KG1 (cell line): Measurements from ENCODE around the gene GOLGA2.
"Not testable (repeated sequence)": the region's sequence is repeated elsewhere in the genome, so short reads cannot be mapped to it uniquely, and the experiment has no call there.

Experiments used
- DNase-seq: peaks from one replicate; lab custom pipeline; 2025; lab: John Stamatoyannopoulos, UW

The GOLGA2 gene

DNA sequence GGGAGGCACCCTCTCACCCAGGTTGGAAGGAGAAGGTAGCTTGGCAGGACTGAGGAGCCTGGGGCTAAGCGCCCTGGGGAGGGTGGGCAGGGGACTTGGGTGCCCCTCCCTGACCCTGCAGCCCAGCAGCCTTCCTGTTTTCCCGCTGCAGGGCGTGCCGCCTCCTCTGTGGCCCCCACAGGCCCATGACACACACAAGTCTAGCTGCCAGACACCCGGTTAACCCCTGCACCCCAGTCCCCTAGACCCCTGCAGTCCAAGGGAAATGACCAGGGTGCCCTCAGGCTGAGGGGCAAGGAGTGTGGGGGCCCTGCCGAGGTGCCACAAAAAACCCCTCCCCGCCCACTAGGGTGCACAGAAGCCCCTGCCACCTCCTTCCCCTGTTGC, 33.0 kb downstream of the GOLGA2 start:
- no peak for DNase-seq

DNA sequence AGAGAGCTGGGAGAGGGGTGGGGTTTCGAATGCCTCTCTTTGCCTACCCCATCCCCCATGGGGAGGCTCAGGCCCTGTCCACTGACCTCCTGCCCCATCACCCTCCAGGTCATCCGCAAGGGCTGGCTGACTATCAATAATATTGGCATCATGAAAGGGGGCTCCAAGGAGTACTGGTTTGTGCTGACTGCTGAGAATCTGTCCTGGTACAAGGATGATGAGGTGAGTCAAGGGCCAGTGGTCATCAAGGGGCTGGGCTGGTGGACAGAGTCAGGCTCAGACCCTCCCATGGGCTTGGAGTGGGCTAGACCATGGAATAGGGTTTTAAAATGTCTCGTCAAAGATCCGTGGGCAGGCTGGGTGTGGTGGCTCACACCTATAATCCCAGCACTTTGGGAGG, 33.7 kb downstream of the GOLGA2 start:
- no peak for DNase-seq

DNA sequence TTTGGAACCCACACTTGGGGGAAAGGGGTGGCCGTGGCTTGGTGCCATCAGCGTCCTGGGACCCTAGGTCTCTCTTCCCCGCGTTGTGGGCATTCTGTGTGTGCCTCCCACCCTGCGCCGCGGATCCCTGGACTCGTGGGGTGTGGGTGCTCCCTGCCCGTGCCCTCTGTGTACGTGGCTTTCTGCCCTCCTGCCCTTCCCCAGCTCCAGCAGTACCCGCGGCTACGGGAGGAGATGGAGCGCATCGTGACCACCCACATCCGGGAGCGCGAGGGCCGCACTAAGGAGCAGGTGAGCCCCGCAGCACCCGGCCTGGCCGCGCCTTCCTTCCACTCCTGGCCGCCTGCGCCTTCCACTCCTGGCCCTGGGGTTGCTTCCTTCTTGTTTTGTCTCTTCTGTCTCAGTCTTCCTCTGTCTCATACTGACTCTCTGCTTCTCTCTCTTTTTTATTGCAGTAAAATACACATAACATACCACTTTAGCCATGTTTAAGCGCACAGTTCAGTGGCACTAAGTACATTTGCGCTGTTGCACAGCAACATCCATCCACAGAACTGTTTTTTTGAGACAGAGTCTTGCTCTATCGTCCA, 41.9 kb downstream of the GOLGA2 start:
- DNase-seq = no peak

GRCh38 chr9:128232528-128233428, 43.0 kb downstream of the GOLGA2 start:
- no peak for DNase-seq

DNA sequence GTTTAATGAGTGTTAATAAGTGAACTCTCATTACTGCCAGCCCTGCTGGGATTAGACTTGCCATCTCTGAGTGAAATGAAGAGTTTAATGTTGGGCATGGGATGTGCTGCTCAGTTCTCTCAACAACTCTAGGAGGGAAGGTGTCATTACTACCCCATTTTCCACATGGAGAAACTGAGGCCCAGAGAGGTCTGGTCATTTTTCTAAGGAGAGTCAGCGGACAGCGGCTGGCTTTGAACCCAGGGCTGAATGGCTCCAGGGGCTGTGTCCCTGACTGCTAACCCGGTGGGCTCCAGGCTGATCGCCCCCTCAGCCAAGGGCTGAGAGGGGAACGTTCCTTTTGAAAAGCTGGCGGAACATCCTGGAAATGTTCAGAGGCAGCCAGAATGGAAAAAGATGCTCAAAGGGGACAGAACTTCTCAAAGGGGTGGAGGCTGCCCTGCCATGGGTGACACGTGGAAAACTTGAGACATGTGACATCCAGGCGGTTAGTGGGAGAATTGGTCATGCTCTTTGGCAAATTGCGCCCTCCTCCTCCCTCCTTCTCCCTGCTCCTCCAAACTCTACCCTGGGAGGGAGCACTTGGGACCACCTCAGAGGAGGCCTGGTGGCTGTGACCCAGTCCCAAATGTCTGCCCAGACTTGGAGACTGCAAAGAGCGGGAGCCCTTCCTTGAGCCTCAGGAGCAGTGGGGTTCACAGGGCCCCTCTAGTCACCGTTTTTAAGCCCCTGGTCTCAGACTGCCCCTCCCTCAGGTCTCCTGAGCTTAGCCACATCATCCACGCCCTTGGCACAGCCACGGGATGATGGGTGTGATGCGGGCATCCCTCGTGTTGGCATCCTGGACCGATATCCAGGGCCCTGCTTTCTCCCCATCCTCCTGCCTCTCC, 43.9 kb downstream of the GOLGA2 start:
- DNase-seq = no peak

DNA sequence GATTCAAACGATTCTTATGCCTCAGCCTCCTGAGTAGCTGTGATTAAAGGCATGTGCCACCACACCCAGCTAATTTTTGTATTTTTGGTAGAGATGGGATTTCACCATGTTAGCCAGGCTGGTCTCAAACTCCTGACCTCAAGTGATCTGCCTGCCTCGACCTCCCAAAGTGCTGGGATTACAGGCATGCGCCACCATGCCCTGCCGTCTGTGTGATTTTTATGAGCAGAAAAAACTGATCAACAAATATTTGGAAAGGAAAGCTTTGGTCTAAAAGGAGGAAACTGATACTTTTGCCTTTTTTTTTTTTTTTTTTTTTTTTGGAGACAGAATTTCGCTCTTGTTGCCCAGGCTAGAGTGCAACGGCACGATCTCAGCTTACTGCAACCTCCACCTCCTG, 44.9 kb downstream of the GOLGA2 start:
- DNase-seq = not testable (repeated sequence)

DNA sequence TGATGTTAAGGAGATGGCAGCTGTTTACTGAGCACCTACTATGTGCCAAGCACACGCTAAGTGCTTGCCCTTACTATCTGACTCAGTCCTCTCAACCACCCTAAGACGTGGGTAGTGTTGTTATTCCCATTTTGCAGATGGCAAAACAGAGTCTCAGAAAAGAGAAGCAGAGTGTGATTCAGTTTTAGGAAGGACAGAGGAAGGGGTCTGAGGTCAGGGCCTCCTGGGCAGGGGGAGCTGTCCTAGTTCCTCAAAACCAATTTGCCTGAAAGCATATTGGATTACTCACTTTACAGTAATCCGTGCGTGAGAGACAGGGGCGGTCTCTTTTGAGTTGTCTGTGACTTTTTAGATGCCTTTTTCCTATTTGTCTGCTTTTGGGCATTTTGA, 49.4 kb downstream of the GOLGA2 start:
- DNase-seq = no peak

DNA sequence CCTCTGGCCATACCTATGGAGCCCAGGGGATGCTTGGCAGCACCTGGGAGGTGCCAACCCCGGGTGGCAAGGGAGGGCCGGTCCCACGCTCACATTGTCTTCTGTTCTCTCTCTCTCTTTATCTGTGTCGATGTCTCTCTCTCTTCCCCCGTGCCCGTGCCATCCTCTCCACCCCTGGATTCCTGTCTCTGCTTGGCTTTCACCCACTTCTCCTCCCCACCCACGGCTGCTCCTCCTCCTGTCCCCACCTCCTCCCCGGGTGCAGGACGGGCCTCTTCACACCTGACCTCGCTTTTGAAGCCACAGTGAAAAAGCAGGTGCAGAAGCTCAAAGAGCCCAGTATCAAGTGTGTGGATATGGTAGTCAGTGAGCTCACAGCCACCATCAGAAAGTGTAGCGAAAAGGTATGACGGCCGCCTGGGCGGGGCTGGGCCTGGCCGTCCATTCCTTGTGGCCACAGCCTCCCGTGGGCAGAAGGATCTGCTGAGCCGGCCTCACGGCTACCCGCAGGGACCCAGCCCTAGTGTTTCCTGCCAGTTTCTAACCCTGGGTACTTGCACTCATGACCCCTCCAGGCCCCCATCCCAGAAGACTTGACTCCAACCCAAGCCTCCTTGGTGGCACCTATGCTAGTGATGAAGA, 49.9 kb downstream of the GOLGA2 start:
- DNase-seq = no peak

DNA sequence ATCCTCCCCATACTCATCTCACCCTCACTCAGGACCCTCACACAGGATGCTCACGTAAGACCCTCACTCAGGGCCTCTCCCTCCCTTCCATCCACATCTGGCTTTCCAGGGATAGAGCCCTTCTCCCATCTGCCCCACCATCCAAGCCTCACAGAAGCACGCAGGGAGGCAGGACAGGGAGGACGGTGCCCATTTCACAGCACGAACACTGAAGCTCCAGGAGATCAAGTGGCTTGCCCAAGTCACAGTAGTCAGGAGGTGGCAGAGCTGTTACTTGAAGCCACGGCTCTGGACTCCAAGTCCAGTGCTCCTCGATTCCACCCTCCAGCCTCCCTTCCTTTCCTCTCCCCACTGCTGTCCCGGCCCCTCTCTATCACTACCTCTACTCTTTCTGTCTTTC, 50.9 kb downstream of the GOLGA2 start:
- DNase-seq = no peak

GRCh38 chr9:128222880-128223670, 52.7 kb downstream of the GOLGA2 start:
- no peak for DNase-seq

DNA sequence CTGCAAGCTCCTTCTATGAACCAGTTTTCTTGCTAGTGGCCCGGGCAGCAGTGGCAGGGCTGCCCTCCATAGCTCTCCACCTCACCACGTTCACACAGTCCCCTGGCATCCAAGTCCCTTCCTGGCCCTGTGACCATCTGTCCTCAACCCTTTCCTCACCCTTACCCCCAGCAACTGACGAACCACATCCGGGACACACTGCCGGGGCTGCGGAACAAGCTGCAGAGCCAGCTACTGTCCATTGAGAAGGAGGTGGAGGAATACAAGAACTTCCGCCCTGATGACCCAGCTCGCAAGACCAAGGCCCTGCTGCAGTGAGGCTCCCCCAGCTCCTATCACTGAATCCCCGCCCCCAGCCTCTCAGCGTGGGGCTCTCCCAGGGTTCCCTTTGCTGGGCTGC, 53.8 kb downstream of the GOLGA2 start:
- no peak for DNase-seq

DNA sequence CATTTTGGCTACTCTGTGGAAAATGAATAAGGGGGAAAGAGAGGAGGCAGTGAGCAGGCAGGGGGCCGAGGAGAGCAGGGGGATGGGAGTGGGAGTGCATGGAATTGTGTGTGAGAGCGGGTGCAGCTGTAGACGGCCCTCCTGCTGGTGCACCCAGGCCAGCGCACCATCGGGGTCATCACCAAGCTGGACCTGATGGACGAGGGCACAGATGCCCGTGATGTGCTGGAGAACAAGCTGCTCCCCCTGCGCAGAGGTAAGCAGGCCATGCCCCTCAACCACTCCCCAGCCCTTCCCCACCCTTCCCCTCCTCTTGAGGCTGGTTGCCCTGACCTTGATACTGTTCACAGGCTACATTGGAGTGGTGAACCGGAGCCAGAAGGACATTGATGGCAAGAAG, 56.0 kb downstream of the GOLGA2 start:
- DNase-seq = no peak

- DNase-seq = no peak
Observed at GRCh38 chr9:128218518-128219389, 57.1 kb downstream of the GOLGA2 start.

DNA sequence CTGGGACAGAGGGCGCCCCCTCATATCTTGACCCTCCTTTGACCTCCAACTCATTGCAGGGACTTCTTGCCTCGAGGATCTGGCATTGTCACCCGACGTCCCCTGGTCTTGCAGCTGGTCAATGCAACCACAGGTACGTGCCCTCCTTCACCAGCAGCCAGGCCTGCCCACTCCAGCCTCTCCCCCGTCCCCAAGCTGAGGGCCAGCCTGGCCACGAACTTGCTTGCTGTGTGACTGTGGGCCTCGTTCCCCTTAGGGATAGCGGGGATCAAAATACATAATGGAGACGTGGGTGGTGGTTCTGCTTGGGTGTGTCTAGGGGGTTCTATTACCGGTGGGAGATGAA, 57.7 kb downstream of the GOLGA2 start:
- no peak for DNase-seq

DNA sequence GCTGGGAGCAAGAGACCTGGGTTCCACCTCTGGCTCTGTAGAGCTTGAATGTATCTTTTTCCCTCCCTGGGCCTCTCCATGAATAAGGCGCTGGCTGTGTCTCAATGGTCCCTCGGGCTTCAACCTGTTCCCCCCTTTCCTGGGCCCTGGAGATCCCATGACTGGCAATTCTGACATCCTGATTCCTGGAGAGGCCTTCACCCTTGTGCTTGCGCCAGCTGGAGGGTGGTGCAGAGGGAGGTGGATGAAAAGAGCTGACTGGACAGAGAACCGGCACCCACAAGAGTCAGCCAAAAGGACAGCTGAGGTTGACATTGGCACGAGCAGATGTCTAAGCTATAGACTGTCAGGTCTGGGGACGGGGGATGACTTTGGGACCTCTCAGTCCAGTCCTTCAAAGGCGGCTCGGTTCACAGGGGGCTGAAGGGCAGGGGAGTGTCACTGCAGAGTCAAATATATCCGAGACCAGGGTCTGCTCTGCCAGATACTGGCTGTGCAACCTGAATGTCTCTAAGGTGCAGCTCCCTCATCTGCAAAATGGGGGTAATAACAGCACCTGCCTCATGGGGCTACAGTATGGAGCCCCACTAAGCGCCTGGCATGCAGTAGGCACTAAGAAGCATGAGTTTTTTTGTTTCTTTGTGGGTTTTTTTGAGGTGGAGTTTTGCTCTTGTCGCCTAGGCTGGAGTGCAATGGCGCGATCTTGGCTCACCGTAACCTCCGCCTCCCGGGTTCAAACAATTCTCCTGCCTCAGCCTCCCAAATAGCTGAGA, 58.8 kb downstream of the GOLGA2 start:
- no peak for DNase-seq

DNA sequence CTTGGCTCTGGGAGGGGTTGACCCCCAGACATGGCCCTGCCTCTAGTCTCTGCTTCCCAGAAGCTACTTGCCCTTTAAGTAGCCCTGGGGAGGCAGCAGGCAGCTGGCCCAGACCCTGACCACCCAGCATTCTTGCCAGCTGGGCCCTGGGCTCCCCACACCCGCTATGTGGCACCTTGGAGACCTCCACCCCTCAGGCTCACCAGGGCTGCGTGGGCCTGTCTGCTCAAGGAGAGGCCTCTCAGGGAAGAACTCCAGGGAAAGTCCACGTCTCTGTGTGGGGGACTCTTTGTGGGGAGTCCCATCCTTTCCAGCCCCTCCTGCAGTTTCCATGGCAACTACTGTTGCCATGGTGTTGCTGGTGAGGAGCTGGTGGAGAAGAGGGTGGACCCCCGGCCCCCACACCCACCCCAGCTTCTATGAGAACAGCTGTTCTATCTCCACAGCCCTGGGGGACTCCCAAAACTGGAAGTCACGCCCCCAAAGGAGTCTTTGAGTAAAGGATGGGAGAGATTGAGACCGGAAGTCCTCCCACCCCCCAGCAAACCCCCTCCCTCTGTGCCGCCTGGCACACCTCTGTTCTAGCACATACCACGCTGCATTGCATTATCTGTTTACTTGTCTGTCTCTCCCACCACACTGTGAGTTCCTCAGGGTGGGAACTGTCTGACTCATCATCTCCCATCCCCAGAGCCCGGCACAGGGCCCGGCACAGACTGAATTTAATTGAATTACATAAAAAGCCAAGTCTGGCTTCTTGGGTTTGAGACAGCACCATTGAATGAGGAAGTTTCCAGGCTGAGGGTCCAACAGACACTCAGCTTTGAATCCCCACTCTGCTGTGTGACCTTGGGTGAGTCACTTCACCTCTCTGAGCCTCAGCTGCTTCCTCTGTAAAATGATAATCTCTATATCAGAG, 60.1 kb downstream of the GOLGA2 start:
- no peak for DNase-seq

DNA sequence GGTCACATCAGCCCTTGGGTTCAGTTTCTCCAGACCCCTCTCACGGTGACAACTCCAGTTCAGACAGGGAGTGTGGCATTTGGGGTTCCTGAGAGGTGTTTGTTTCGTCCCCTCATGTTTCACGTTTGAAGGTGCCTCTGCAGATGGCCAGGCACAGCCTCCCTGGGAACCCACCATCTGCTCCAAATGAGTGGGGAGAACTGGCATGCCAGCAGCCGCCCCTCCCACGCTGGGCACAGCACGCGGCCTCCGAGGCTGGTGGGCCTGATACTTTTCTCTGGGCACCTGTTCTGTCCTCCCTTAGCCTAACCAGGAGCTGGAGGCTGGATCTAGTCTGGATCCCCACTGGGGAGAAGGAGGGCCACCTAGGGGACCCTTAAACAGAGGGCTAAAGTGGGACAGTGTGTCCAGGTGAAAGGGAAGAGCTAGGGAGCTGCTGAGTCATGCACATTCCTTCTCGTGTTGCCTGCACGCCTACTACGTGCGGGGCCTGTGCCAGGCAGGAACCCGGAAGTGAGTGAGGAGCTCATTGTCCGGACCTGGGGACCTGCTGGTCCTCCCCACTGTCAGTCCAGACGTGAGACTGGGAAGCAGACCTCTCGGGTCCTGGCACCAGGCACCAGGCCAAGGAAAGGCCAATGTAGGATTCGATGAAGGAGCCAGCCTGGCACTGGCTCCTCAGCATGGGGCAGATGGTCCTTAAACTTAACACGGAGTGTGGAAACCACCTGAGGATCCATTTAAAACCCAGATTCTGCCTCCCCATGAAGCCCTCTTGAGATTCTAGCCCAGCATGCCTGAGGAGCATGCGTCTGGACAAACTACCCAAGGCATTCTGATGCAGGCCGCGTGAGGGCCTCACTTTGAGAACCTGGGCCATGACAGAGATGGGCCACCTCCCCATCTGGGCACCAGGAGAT, 61.0 kb downstream of the GOLGA2 start:
- DNase-seq = no peak
